GM12878 (cell line): ENCODE measurements around the gene MVK. TPM values are rescaled to one million over a fixed set of nuclear protein-coding genes. Genes with fewer than 3 reads are reported as not detected.

Experiments
- ATAC-seq: fragments of 200-7000 bp; cut with Tn5 transposase; 3 replicates; pipeline ENCODE4 v1.9.1; 2020; ENCODE audit warnings: mild to moderate bottlenecking, moderate library complexity
- BruUV-seq: library from RNA; stranded (reverse); fragments of 400-500 nt; replicated peaks from 2 replicates; lab custom pipeline; 2021; lab: Mats Ljungman, UMichigan
- CTCF ChIA-PET: fragments of 300-600 bp; sonication (Branson Sonifier 250); formaldehyde crosslinking; extraction: SDS; loops from one replicate; lab custom pipeline; 2021; ENCODE audit warnings: inconsistent platforms; lab: Yijun Ruan, JAX
- POLR2A ChIA-PET: fragments of 350-600 bp; formaldehyde crosslinking; extraction: SDS; loops from one replicate; lab custom pipeline; 2021; ENCODE audit warnings: inconsistent platforms; lab: Charles Lee
- RAD21 ChIA-PET: fragments of 300-600 bp; sonication (Branson Sonifier 250); formaldehyde crosslinking; loops from one replicate; lab custom pipeline; 2023; ENCODE audit warnings: antibody characterized with exemption; ENCODE audit not compliant: unreplicated experiment; lab: Charles Lee
- SMC1A ChIA-PET: fragments of 300-600 bp; sonication (Branson Sonifier 250); formaldehyde crosslinking; loops from one replicate; lab custom pipeline; 2023; ENCODE audit not compliant: unreplicated experiment, uncharacterized antibody; lab: Charles Lee
- DNase-seq: peaks from one replicate; pipeline ENCODE4 v3.0.0-alpha.2; 2011; ENCODE audit warnings: low read depth, low spot score
- FAIRE-seq: peaks from 3 replicates; lab custom pipeline; 2011; peaks lifted over from hg19 to GRCh38; lab: Jason Lieb, UNC
- H2AFZ ChIP-seq: 2 replicates; pipeline ENCODE4 v1.6.0; 2011; ENCODE audit warnings: low read depth, low read length, control low read depth; ENCODE audit not compliant: control insufficient read depth
- H3K27ac ChIP-seq: 2 replicates; pipeline ENCODE4 v1.5.1; 2011; ENCODE audit warnings: control low read depth; ENCODE audit not compliant: control insufficient read depth, insufficient read depth
- H3K27me3 ChIP-seq, 2 experiments: replicated peaks in 1 of 2; 2 replicates each; pipeline versions ENCODE4 v1.6.0 to v1.6.1; 2011; ENCODE audit warnings: low read length in 1 of 2; ENCODE audit not compliant: control insufficient read depth in 2 of 2, insufficient read depth in 2 of 2
- H3K36me3 ChIP-seq, 2 experiments: 2 replicates each; pipeline ENCODE4 v1.5.1; 2011; ENCODE audit warnings: low read length in 1 of 2; ENCODE audit not compliant: control insufficient read depth in 2 of 2, insufficient read depth in 2 of 2
- H3K4me1 ChIP-seq: 2 replicates; pipeline ENCODE4 v1.6.1; 2011; ENCODE audit warnings: mild to moderate bottlenecking, low read length, moderate library complexity, mixed read lengths; ENCODE audit not compliant: control insufficient read depth, insufficient read depth
- H3K4me2 ChIP-seq: 2 replicates; pipeline ENCODE4 v1.6.0; 2011; ENCODE audit warnings: control low read depth; ENCODE audit not compliant: control insufficient read depth, insufficient read depth
- H3K4me3 ChIP-seq: fragments of 200-600 bp; sonication (generic); 2 replicates; pipeline ENCODE4 v1.5.1; 2016
- H3K79me2 ChIP-seq: 2 replicates; pipeline ENCODE4 v1.6.0; 2011; ENCODE audit warnings: low read length; ENCODE audit not compliant: control insufficient read depth, insufficient read depth
- H3K9ac ChIP-seq: 2 replicates; pipeline ENCODE4 v1.8.0; 2011; ENCODE audit warnings: low read length, control low read depth, mixed read lengths; ENCODE audit not compliant: control insufficient read depth, insufficient read depth
- H3K9me3 ChIP-seq: replicated peaks from 3 replicates; pipeline ENCODE4 v1.5.1; 2011; ENCODE audit warnings: mild to moderate bottlenecking, low read length; ENCODE audit not compliant: control insufficient read depth, insufficient read depth
- H4K20me1 ChIP-seq: 2 replicates; pipeline ENCODE4 v1.6.0; 2011; ENCODE audit not compliant: control insufficient read depth, insufficient read depth
- HDAC6 ChIP-seq: fragments of 200-600 bp; sonication (generic); IDR thresholded peaks from one replicate; pipeline ENCODE4 v1.8.0; 2017; ENCODE audit warnings: antibody characterized with exemption; ENCODE audit not compliant: unreplicated experiment
- IKZF2 ChIP-seq, 2 experiments: fragments of 450-650 bp; IDR thresholded peaks; 2 replicates each; pipeline ENCODE4 v1.6.1; 2017; ENCODE audit warnings: mild to moderate bottlenecking in 2 of 2, moderate library complexity in 2 of 2
- NFYB ChIP-seq: IDR thresholded peaks from 2 replicates; pipeline ENCODE4 v1.6.1; 2011; ENCODE audit warnings: low read depth, mild to moderate bottlenecking, low read length, improper control_type of control experiment, moderate library complexity; ENCODE audit not compliant: insufficient read depth
- TAF1 ChIP-seq: IDR thresholded peaks from 2 replicates; pipeline ENCODE4 v1.6.1; 2011; ENCODE audit warnings: mild to moderate bottlenecking, low read depth, low read length, borderline replicate concordance
- WGBS: methylation state at CpG from one replicate; pipeline ENCODE4 v1.1.6; 2016; ENCODE audit warnings: low lambda C conversion rate; ENCODE audit not compliant: insufficient replicate concordance, insufficient coverage; ENCODE audit errors: missing lambda C conversion rate; 5-methylcytosine and 5-hydroxymethylcytosine counted together
- in situ Hi-C: fragments of 300-500 bp; cut with MboI; formaldehyde crosslinking; loops from 9 replicates; pipeline ENCODE4 v1.14.3; 2018; ENCODE audit warnings: mixed read lengths
- intact Hi-C: fragments of 100-400 bp; cut with micrococcal nuclease; formaldehyde crosslinking; loops from one replicate; pipeline ENCODE4 v1.14.2; 2022; ENCODE audit not compliant: unreplicated experiment
- polyA plus RNA-seq, 11 experiments: library from polyadenylated mRNA; depleted of rRNA in 4 of 11; unstranded in 6 of 11; stranded (reverse) in 5 of 11; fragments of >200 nt; fragmentation: Nextera tagmentation in 4 of 11; fragmentation: Illumina TruSeq in 1 of 11; extraction: Ambion mirVana in 4 of 11; extraction: Trizol in 1 of 11; gene quantifications; 1 replicate in 1 of 11; 2 replicates in 10 of 11; pipeline versions ENCODE4 v1.2.1 to v1.2.3, GENCODE V29; 2011 to 2016; ENCODE audit warnings: inconsistent platforms in 2 of 11, missing spikeins in 2 of 11, low read depth in 1 of 11
- total RNA-seq, 4 experiments: library from RNA; depleted of rRNA in 3 of 4; stranded (reverse); fragments of >200 nt in 3 of 4; fragmentation: Illumina TruSeq in 1 of 4; extraction: Trizol in 1 of 4; gene quantifications; 2 replicates each; pipeline versions ENCODE4 v1.2.1 to v1.2.3, GENCODE V29; 2013 to 2021
- TF ChIP-seq, protein P1 (sequence below): fragments of 450-650 bp; IDR thresholded peaks from 2 replicates; pipeline ENCODE4 v1.6.1; 2017; ENCODE audit warnings: borderline replicate concordance

Gene MVK
- total and polyA plus RNA-seq, 10 of the 15 experiments (the other 5 are each of a cell fraction or from before 2014, with no cell fraction given) = 0.24 to 46.7 (median 31.9) TPM

GRCh38 chr12:109604132-109604585 is 30.6 kb downstream of the MVK start:
- Histone ChIP-seq H3K4me2 (no peak overlapping the region), H3K27me3 (no peaks in the 10 kb centered on the region), H3K4me1 (no peaks in the 10 kb centered on the region), H3K79me2 (no peaks in the 10 kb centered on the region), H3K36me3 (no peaks in the 10 kb centered on the region), H3K9ac (no peak overlapping the region), H3K9me3 (no peaks in the 10 kb centered on the region), H2AFZ (no peak overlapping the region), H3K27ac (no peak overlapping the region), H3K4me3 (no peak overlapping the region), H4K20me1 (no peaks in the 10 kb centered on the region)
- RAD21 ChIA-PET = no interaction called here
- TF ChIP-seq HDAC6 = no peak
- 48% methylated on average over 3 of the region's 3 CpGs for WGBS
- SMC1A ChIA-PET = interaction anchor here (0.9 kb wide), 1 partner anchor 20 kb away, joined by 3 read pairs; no protein-coding TSS in a partner anchor
- CTCF ChIA-PET = no interaction called here
- FAIRE-seq (no peak), ATAC-seq (no peak), DNase-seq (no peak)
- intact Hi-C loops = no loop called here
- no TSS peak for BruUV-seq
- in situ Hi-C loops = no loop called here
- POLR2A ChIA-PET = no interaction called here

- Histone ChIP-seq H3K4me3 (no peak overlapping the region), H3K9ac (no peak overlapping the region), H3K27me3 (no peaks in the 10 kb centered on the region), H3K79me2 (no peaks in the 10 kb centered on the region), H4K20me1 (no peaks in the 10 kb centered on the region), H3K4me1 (no peaks in the 10 kb centered on the region), H3K27ac (no peak overlapping the region), H3K4me2 (no peak overlapping the region), H3K9me3 (no peaks in the 10 kb centered on the region), H2AFZ (no peak overlapping the region), H3K36me3 (no peaks in the 10 kb centered on the region)
- ChIA-PET POLR2A (no interaction called here), RAD21 (no interaction called here), SMC1A (interaction anchor here (0.9 kb wide), 1 partner anchor 20 kb away, joined by 3 read pairs; no protein-coding TSS in a partner anchor), CTCF (no interaction called here)
- DNase-seq = no peak
- no peak for ATAC-seq
- intact Hi-C loops (no loop called here), in situ Hi-C loops (no loop called here)
- FAIRE-seq = no peak
- TF ChIP-seq TAF1 (no peak), IKZF2 (IDR thresholded peaks at IDR 0.05) (no peak), NFYB (no peak)
- TF ChIP-seq, protein P1, sequence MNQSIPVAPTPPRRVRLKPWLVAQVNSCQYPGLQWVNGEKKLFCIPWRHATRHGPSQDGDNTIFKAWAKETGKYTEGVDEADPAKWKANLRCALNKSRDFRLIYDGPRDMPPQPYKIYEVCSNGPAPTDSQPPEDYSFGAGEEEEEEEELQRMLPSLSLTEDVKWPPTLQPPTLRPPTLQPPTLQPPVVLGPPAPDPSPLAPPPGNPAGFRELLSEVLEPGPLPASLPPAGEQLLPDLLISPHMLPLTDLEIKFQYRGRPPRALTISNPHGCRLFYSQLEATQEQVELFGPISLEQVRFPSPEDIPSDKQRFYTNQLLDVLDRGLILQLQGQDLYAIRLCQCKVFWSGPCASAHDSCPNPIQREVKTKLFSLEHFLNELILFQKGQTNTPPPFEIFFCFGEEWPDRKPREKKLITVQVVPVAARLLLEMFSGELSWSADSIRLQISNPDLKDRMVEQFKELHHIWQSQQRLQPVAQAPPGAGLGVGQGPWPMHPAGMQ = no peak
- no TSS peak for BruUV-seq
- WGBS = 58% methylated on average over 5 of the region's 5 CpGs
These were observed 31.4 kb downstream of the MVK start for GRCh38 chr12:109605016-109605415.
